ENCODE measurements around the gene CDH9.

DNA sequence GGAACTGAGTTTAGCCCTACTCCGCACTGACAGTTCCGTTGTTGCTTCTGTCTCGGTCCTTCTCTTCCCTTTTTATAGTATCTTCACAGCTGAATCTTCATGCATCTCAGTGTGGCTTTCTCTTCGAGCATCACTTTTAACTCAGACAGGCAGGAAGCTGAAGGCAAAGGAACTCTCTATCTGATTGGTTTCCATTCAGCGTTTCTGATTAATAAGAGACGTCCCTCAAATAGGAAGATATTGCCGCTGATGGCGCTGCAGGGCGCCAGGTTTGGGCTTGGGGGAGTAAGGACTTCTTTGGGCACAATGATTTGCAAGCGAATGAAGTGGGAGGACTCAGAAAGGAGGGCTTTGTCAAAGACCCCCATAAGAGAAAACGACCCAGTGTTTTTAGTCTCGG, at the start of gene CDH9:
- no peak for TF ChIP-seq EZH2 (IDR thresholded peaks at IDR 0.05; ENCODE audit: insufficient read depth, poor library complexity, severe bottlenecking)
- TF ChIP-seq EZH2phosphoT487 (IDR thresholded peaks at IDR 0.05; ENCODE audit: insufficient read depth, low read depth), result no peak

Measured in GM23248 (cell line).